HG02642 (cell line): ENCODE data around the gene BID.

Source experiments
- ATAC-seq: cut with Tn5 transposase; IDR thresholded peaks from one replicate; pipeline ENCODE4 v1.9.1; 2021; ENCODE audit warnings: mild to moderate bottlenecking; ENCODE audit not compliant: unreplicated experiment, poor library complexity

BID gene

DNA sequence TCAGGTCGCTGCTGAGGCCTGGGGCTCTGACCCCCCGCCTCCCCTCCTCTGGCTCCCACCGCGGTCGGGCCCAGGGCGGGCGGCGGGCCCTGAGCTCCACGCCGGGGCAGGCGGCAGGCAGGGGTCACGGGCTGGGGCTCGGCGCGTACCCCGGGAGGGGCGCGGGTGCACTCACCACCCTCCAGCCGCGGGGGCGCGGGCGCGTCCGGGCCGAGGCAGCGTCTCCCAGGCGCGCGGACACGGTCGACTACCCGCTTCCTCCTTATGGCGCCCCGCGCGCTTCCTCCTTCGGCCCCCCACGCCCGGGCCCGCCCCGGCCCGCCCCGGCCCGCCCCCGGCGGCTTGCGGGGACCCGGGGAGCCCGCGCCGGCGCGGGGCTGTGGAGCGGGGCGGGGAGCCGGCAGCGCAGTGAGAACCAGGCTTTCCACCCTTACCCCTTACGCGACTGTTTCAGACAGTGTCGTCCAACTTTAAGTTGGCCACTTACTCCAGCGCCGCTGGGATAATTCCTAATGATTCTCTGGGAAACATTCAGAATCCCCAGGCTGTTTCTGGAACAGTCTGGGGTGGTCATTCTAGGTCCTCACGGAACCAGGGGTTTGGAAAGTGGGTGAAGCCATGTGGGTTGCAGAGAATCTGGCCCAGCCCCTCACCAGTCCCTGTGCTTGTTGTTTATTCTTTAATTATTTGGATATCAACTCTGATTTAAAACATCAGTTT, at the start of gene BID:
Gene BID (minus strand): TSS at position 264 of the 720 bp plus-strand sequence. CDS start 24,353 bp downstream, outside the sequence.
- ATAC-seq, result peak; percentile 37

DNA sequence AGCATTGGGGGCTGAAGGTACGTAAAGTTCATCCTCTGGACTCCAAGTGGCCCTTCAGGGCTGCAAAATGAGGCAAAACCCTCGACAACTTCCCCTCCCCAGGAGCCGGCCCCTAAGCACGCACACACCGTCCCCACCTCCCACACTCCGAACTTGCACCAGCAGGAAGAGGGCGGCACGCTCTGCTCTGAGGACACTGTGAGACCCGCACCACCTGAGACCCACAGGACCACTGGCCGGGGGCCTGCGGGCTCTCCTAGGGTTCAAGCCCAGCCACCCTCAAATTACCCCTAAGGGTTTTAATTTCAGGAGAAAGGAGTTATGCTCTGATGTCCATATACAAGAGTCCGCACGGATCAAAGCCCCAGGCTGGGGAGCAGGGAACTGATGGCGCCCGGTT, 49.7 kb upstream of the BID start:
- no peak for ATAC-seq

DNA sequence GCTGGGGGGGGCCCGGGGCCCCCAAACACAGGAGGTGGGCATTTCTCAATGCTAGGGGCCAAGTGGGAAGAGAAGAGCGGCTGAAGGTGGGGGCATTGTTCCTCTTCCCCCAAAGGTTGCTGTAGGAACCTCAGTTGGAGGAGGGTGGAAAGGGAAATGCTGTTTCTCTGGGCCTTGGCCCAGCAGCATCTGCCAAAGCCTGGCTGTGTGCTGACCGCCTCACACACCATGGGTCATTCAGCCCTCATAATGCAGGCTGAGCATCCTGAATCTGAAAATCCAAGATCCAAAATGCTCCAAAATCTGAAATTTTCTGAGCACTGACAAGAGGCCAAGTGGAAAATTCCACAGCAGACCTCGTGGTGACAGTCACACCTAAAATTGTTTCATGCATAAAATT, 49.0 kb upstream of the BID start:
- ATAC-seq, result no peak

DNA sequence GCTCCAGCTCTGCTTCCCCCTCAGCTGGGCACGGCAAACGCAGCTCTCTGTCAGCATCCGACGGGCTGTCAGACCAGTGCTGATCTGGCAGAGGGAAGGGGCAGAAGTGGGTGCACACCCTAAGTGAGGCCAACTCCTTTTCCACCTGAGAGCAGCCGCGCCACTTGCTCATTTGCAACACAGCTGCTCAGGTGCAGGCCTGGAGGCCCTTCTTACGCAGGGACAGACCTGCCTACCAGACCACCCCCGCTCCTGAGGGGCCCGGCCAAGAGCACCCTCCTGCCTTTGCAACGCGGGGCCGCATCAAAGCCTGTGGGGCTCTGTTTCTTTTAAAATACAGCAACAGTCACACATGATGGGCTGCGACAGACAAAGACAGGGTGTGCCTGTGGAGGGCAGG, 47.8 kb upstream of the BID start:
- ATAC-seq, result no peak

DNA sequence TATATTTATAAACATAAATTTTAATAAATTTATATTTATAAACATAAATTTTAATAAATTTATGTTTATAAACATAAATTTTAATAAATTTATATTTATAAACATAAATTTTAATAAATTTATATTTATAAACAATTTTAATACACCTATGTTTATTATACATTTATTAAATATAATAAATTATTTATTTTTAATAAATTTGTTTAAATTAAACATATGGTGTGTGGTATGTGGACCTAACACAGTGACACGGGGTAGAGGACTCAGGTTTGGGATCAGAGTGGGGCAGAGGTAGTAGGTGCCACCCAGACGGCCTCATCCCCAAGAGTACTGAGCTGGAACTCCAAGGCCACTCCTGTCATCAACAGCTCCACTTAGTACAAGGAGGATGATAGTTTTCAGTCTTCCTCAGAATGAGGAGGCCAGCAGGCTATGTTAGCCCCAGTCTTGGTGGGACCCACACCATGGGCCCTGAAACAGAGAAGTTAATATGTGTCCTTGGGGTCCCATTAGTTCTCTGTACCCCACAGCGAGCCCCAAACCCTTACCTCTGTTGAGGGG, 46.7 kb upstream of the BID start:
- no peak for ATAC-seq

DNA sequence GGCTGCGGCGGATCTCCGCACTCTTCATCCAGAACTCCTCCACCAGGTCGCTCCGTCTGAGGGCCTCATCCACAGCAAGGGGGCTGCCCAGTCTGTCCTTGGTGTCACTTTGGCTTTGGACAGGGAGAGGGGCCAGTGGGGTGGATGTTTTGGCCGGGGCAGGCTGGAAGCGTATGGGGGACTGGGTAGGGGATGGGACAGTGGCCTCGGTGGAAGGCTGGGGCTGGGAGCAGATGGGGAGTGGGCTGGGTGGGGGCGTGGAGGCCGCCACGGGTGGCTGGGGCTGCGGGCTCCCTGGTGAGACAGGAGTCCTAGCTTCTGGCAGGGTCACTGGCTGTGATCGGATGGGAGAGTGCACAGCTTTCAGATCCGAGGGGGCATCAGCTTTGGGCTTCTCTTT, 44.4 kb upstream of the BID start:
- ATAC-seq, result no peak

DNA sequence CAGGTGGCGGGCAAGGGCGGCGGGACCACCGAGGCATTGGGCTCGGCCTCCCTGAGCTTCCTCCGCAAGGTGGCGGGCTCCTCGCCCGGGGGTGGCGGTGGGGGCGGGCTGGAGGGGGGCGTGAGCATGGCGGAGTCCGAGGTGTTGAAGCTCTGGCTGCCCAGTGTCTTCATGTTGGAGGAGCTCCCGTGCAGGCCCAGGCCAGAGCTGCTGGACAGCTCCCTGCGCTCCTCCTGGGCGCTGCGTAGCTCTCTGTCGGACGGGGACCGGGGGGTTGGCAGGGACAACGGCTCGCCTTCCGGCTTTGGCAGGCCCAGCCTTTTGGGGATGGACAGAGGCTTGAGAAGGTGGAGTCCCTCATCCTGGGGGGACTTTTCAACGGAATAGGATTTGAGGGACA, 43.9 kb upstream of the BID start:
- ATAC-seq, result no peak

DNA sequence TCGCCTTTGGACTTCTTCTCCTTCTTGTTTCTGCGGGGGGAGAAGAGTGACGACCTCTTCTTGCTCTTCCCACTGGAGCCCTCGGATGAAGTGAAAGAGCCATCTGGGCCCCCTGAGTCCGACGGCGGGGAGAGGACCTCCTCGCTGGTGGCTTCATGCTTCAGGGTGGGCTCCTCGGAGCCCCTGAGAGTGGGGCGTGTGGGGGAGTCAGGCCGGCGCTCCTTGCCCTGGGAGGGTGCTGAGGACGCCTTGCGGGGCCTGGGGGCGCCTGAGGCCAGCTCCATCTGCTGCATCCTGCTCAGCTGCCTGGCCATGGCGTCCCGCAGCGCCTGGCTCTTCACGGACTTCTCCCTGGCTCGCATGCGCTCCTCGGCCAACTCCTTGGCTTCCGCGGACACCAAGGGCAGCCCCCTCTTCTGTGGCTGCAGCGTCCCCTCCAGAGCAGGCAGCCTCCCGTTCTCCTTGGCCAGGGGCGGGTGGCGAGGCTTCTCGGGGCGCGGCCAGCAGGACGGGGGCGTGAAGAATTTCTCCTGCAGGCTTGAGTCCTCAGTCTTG, 43.3 kb upstream of the BID start:
- no peak for ATAC-seq

DNA sequence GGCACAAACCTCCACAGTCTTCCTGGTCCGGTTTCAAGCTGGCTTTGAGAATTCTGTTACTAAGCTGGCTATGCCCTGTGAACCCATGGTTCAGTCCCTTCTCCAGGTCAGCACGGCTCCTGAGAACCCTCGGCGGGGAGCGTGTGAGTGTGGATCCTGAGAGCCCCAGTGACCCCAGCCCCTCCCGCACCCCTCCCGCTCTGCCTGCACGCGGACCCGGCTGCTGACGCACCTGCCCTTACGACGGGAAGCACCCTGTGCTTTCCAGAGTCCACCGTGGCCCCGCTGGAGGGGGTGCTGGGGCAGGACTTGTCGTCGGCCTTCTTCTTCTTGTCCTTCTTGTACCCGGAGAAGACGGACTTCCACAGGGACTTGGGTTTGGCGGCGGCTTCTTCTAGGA, 42.8 kb upstream of the BID start:
- ATAC-seq, result no peak

DNA sequence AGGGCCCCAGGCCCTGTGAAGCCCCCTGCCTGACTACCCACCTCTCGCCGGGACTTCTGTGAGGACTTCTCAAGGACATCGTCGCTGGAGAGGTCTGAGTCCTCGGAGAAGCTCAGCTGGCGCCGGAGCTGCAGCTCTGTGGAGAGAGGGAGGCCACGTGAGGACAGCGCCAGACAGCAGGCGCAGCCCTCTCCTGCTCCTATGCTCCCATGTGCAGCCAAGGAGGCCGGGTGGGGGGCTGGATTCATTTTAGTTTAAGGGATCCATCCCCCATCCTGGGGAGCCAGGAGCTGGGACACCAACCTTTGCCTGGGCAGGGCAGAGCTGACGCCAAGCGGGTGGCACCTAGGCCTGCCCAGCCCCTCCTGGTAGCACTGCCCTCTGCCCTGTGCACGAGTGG, 42.4 kb upstream of the BID start:
- ATAC-seq, result no peak

DNA sequence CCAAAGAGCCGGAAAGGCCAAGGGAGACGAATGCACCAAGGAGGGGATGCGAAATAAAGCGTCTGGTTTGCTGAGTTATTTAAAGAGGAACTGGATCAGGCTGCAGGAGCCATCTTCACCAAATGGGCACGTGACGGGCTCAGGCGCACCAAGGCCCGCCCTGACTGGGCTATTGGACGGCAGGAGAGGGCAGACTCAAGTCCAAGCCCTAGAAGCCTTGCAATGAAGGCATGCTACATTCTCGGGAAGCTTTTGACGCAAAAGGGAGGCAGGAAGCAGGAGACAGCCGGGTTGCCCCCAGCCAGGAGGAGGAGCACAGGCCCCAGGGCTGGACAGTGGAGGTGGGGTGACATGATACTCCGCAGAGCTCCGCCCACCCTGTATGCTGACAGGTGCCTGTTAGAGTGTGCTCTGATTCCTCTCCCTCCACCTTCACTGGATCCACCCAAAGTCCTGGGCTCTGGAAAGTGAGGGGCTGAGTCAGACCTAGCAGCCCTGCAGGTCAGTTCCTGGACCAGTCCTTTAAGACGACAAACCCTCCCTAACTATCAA, 41.5 kb upstream of the BID start:
- no peak for ATAC-seq

DNA sequence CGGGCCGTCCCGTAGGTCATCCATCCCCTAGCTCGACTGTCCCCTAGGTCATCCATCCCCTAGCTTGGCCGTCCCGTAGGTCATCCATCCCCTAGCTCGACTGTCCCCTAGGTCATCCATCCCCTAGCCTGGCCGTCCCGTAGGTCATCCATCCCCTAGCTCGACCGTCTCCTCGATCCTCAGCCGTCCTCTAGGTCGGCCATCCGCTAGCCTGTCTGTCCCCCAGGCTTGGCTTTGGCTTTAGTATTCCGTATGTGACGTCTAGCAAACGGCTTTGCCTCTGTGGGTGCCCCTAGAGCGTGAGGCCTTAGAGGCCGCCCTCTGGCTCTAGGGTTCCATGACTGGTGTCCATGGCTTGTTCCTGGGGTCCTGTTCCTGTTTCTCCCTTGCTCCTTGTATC, 40.6 kb upstream of the BID start:
- no peak for ATAC-seq

DNA sequence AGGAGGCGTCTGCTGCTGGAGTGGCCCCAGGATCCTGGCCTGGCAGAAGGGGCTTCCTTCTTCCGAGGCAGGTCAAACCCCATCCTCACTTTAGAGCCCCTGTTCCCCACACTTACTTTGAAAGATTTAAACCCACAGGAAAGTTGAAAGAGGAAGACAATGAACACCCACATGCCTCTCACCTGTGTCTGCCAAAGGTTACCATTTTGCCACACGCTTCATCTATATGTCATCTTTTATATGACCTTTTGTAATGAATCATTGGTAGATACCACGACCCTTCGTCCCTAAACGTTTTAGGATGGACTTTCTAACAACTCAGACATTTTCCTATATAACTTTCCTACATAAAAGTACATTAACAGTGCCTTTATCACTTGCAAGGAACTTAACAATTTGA, 39.8 kb upstream of the BID start:
- ATAC-seq, result no peak

DNA sequence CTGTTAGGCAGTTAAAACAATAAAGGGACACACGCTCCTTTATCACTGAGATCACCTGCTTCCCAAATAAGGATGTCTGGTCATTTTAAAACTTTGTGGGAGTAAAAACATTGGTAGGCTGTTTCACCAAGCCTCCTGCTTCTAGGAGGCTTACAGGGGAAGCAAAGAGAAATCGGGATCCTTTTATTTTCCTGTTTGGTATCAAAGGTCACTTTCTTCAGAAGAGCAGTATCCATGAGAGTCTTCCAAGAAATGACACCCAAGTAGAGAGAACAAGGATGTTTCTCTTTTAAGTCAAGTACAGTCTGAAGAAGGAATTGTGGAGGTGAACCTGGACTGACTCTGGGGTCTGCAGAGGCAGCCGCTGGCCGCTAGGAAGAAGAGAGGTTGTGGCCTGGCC, 36.9 kb upstream of the BID start:
- ATAC-seq, result no peak

DNA sequence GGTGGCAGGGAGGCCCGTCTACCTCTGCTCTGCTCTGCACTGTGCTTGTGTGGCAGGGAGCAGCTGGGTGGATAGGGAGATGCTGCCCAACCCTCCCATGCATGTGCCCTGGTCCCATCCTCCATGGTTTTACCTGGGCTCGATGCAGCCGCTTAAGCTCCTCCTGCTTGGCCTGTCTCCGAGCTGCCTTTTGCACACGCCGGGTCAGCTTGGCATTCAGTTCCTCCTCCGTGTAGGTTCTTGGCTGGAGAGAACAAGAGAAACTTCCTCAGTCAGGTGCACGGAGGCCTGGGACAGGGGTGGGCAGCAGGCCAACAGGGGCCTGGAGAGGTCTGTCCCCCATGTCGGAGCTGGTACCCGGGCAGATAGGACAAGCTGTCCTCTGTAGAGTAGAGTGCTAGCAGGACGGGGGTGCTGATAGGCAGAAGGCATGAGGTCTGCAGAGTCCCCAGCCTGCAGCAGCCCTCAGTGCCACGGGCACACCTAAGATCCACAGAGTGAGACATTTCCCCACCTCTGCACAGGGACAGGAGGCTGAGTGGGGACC, 36.4 kb upstream of the BID start:
- no peak for ATAC-seq

DNA sequence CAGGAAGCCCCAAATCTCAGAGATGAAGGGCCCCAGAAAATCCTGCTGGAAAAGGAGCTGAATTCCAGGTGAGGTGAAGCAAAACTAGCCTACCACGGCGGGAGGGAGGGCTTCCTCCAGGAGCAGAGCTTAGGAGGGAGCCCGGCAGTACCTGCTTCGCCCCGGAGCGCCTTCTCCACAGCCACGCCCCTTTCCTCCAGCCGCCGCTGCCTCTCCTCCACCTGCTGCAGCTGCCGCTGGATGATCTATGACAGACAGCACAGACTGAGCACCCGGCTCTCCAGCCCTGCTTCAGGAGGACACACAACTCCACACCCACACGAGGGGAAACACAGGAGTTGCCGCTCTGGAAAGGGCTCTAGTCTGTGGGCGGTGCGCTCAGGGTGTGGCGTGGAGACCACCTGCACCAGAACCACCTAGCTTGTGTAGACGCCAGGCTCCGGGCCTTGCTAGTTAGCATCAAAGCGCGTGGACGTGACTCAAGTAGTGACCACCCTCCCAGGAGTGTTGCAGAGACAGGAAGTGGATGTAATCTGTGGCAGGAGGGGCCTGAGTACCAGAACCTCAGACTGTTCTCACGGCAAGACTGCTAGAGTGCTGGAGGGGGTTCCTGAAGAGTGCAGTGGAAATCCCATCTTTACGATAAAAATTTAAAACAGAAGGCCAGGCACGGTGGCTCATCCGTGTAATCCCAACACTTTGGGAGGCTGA, 34.6 kb upstream of the BID start:
- no peak for ATAC-seq

DNA sequence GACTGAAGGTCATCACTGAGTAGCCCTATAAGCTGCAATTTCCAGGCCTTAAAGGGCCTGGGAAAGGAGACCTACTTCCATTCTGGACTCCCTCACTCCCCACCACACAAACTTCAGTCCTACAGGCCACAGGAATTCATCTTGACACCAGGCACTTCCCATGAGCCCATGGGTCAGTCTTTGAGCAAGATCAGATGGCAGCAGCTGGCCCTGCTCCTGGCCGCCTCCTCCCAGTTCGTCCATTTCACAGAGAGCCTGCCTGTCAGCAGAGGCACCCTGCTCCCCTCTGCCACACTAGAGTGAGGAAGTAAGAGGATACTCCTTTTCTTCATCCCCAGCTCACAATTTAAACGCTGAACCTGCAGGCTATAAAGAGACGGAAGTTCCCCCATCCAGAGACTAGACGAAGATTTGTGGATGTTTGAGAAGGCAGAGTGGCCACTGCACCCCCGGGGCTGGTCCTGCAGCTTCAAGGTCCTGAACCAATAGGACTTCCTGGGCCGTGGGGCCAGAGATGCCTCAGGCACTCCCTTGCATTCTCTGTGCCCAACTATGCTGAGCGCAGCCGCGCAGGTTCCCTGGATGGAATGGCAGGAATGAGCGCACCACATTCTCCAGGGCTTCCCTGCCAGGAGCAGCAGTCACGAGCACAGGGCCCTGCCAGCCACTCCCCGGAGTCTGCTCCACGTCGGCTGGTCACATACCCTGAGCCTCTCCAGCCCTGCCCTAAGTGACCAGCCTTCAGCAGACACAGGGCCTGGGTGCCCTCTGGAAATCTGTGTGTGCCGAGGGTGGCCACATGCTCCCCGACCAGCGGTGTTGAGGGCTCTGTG, 33.5 kb upstream of the BID start:
- ATAC-seq, result no peak

DNA sequence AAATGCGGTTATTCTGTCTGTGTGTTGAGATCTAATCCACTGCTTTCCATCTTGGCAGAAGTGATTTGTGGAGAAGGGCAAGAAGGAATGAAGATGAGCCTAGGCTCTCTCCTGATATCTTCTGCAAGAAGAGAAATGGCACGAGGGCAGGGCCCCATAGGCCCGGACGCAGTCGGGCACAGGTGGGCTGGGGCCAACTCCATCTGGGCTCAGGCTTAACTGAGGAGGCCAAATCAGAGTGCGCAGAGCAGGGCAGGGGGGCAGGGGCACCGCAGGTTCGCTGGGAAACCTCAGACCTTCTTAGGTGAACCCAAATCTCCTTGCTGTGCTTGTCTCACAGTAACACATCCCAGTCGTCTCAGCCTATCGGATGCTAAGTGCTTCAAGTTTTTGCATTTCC, 32.8 kb upstream of the BID start:
- ATAC-seq, result no peak

DNA sequence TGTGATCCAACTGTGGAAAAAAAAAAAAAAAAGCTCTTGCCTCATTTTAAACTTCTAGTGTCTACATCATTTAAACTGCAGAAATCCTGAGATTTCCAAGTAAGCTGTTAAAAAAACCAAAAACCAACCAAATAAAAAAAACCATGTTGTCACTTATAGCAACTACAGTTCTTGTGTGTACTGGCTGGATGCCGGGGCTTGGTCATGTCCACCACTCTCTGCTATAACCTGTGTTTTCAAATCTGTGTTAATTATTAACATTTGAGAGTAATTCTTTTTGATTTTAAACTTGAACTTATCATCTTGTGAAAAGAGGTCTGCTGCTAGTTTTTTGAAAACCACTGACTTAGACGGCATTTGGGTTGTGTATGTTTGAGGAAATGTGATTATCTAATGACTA, 32.2 kb upstream of the BID start:
- ATAC-seq, result no peak
